ENCODE results near the gene RHOBTB1.

DNA sequence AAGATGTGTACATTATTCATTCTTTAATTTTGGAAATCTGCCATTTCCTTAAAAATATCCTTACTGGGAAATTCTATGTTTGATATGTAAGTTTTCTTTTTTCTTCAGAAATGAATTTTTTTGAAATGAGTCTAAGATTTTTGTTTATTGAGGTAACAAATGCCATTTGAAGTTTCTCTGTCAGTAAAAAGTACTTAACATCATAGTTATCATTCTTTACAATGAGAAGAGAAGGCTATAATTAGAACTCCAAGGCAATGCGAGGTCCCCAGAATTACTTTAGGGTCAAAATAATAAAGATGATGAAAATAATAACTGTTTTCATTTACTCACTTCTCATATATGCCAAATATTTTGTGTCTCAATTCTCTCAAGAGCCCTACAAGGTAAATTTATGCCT, 37.0 kb upstream of the RHOBTB1 start:
- TF ChIP-seq CTCF (IDR thresholded peaks at IDR 0.05), result no peak
- no peak for TF ChIP-seq POLR2AphosphoS5 (IDR thresholded peaks at IDR 0.05; ENCODE audit: low read depth, low read length)
- no peak for TF ChIP-seq SIN3A (IDR thresholded peaks at IDR 0.05; ENCODE audit: borderline replicate concordance, insufficient read depth, low read depth, low read length)
- no peak for TF ChIP-seq TCF7L2 (IDR thresholded peaks at IDR 0.05; ENCODE audit: low read depth, low read length)

Data from Panc1 (cell line).